CD4-positive, alpha-beta T cell treated with Interleukin-21 for 1 hour (primary cell): ENCODE results near the gene ADA.
A peak's percentile ranks its signal among the peaks of the same experiment; 100 is the strongest.

ENCODE experiments used
- DNase-seq: peaks from one replicate; pipeline ENCODE4 v3.0.0-alpha.2; 2020

ADA gene

DNA sequence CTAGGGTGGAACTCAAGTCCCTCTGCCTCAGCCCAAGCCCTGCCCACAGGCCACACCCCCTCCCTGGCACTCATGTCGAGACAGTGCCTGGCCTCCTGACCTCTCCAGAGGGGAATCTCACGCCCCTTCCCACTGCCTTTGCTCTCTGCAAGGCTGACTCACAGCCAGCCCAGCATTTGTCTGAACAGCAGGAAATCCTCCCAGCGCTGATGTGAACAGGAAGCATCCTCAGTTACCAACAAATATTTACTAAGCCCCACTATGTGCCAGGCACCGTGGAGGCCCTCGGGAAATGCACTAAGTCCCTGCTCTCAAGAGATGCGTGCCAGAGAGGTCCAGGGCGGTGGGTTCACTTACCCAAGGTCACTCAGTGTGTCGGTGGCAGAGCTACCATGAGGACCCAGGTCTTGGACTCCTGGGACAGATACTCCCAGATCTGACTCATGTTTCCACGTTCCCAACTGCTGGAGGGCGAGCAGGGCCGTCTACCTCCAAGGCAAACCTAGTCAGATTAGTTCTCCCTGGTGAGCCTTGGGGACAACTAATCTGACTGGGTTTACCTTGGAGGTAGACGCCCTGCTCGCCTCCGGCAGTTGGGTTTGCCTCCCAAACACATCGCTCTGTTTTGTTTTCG lies 7.8 kb downstream of the ADA start:
- DNase-seq, result peak; percentile 77

GRCh38 chr20:44643154-44643519 lies 8.4 kb downstream of the ADA start:
- no peak for DNase-seq

DNA sequence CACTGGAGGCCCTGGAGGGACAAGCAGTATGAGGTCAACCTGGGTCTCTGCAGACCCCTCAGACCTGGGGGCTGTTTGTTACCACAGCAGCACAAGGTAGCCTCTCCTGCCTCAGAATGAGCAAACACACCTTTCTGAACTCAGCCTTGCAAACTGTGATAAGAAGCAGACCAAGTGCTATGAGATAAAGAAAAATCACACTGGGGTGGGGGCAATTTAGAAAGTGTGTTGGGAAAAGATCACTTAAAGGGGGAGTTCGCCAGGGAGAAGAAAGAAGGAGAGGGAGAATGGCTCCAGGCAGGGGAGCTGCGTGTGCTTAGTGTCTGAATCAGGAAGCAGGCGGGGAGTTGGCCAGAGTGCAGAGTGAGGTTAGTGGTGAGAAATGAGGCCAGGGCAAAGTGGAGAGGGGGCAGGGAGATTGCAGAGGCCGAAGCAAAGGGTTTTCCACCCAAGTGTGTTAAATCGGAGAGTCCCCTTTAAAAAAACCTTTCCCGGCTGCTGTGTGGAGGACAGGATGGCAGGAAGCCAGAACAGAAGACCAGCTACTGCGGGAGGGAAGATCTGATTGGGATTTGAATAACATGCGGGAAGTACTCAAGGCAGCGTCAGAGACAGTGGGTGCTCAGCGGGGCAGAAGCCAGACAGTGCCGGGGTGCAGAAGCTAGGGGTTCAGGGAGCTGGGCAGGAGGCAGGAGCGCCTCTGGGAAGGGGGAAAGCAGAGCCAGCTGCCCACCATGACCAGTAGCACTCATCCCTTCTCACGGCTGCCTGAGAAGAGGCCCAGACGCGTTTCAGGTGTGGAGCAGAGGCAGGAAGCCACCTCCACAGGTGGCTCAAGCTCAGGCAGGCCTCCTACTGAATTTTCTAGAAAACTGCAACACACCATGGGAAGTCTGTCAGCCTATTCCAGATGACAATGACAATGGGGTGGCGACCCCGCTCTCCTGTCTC lies 9.0 kb downstream of the ADA start:
- peak; percentile 51 for DNase-seq

DNA sequence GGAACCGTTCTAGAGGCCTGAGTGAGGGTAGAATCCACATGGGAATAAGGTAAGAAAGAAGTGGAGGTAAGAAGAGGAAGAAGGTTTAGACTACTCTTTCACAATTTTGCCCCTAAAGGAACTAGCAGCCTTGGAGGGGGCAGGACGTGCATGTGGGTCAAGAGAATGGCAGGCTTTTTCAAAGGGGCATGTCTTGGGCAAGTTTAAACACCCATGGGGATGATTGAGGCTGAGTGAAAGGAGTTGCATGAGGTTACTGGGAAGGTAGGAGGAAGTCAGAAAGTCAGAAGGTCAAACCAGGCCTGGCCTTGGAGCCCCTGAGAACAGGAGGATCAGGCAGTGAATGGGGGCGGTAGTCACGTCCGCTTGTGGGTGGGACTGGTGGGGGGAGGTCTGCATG lies 10.2 kb downstream of the ADA start:
- DNase-seq, result no peak

DNA sequence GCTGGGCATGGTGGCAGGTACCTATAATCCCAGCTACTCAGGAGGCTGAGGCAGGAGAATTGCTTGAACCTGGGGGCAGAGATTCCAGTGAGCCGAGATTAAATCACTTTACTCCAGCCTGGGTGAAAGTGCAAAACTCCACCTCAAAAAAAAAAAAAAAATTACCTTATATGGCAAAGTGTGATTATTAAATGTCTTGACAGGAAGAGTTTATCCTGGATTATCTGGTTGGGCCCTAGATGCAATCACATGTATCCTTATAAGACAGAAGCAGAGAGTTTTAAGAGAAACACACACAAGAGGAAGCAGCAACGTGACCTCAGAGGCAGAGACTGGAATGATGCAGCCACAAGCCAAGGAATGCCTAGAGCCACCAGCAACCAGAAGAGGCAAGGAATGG lies 11.0 kb downstream of the ADA start:
- DNase-seq, result no peak

DNA sequence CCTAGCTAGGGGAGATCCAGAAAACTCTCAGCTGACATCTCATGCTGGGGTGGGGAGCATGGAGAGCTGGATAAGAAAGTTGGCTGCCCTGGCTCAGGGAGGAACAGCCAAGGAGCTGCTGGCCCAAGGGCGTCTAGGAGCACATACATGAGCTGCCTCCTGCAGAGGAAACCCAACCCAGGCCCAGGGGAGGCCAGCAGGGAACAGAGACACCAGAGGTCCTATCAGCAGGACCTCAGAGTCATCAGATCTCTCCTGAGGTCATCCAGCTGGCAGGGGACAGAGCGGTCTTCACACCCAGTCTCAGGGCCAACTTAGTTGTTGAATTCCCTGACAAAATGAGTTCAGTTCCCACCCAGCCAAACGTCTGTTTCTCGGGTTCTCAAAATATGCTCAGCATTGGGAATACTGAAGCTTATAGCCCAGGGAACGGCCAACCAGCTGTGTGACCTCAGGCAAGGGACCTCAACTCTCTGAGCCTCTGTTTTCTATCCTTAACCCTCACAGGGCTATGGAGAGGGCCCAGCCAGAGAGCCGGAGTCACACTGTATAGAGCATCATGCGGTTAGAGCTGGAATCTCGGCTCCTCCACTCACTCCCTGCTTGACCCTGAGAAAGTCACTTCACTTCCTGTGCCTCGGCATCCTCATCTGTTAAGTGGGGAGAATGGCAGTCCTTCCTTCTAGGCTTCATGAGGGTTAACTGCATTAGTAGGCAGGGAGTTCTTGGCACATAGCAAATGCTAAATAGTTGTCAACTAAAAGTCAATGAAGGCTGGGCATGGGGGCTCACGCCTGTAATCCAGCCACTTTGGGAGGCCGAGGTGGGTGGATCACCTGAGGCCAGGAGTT lies 13.8 kb downstream of the ADA start:
- no peak for DNase-seq

DNA sequence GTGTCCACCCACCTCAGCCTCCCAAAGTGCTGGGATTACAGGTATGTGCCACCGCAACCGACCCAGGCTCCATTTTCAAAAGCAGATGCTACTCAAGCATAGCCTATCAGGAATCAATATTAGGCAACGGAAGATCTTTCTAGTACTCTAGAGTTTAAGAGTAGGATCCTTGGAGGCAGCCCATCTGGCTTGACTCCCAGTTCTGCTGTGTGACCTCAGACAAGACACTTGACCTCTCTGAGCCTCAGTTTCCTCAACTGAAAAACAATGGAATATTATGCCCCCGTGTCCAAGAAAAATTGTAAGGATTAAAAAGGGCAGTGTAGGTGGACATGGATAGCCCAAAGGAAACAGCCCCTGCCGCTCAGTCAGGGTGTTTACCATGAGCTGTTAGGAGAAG lies 14.5 kb downstream of the ADA start:
- DNase-seq, result no peak

DNA sequence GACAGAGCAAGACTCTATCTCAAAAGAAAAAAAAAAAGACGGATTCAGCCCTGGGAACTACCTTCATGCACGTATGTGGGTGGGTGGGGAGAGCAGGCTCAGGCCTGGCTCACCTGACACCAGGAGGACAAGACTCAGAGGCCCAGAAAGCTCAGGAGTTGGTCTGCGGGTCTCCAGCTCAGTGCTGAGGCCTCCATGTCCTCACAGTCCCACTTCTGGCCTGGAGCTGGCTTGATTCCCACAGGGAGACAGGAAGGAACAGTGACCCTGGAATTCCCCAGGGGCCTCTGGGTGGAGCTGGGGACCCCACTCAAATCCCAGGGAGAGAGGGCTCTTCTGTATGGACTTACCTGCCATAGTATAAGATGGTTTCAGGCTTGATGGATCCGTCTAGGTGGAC lies 15.6 kb downstream of the ADA start:
- no peak for DNase-seq

- DNase-seq, result no peak
These were observed 17.5 kb downstream of the ADA start for GRCh38 chr20:44633872-44634600.

- DNase-seq, result no peak
These were observed 18.2 kb downstream of the ADA start for GRCh38 chr20:44633187-44633810.

DNA sequence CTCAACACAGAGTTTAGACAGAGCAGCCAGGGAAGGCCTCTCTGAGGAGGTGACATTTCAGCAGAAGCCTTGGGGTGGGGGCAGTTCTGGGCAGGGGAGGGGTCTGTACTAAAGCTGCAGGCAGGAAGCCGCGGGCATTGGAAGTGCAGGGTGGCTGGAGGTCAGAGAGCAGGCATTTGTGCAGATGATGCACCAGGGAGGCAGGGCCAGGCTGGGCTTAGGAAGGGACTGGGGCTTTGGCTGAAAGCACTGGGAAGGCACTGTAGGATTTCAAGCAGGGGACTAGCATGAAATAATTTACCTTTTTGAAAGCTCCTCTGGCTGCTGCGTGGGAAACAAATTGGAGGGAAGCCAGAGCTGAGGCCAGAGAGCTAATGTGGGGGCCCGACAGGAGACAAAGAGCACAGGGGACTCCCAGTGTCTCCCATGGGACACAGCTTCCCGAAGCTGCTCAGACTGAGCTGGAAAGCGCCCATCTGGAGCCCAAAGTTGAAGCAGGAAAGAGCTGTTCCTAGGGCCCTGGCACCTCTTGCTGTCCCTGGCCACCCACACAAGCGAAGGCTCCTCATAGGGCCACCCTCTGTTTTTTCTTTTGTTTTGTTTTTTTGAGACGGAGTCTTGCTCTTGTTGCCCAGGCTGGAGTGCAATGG lies 19.3 kb downstream of the ADA start:
- DNase-seq, result no peak

DNA sequence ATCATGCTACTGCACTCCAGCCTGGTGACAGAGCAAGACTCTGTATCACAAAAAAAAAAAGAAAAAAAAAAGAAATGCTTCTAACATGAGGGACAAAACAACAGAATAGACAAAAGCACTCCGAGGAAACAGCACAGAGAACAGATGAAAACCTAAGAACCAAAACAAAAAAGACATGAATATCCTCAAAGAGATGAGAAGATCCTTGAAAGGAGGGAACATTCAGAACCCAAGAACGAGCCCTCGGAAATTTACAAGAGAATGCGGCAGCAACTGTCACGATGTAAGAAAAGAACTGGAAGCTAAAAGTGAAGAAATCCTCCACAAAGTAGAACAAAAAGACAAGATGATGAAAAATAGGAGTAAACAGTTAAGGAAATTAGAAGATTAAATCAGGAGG lies 21.2 kb downstream of the ADA start:
- DNase-seq, result no peak

DNA sequence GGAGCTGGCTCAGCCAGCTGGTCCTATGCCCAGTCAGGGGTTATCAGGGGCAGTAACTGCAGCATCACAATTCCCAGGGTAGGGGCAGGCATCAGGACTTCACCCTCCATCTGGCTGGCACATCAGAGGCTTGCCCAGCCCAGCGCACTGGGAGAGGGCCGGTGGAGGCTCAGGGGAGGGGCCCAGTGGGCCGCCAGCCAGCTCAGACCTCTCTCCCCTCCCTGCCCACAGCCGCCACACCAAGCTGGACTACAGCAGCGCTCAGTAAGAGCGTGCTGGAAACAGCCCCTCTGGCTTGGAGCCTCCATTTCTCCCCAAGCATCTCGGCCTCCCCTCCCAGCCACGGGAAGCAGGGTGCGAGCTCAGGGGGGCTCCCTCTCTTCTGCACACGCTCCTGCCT lies 22.0 kb downstream of the ADA start:
- no peak for DNase-seq

GRCh38 chr20:44629017-44629385 lies 22.5 kb downstream of the ADA start:
- no peak for DNase-seq

GRCh38 chr20:44627364-44628010 lies 24.0 kb downstream of the ADA start:
- DNase-seq, result no peak

- no peak for DNase-seq
These were observed 25.2 kb downstream of the ADA start for GRCh38 chr20:44626278-44626677.

GRCh38 chr20:44625361-44625760 lies 26.1 kb downstream of the ADA start:
- no peak for DNase-seq

GRCh38 chr20:44624743-44625271 lies 26.7 kb downstream of the ADA start:
- no peak for DNase-seq

- no peak for DNase-seq
These were observed 27.3 kb downstream of the ADA start for GRCh38 chr20:44624152-44624551.

- DNase-seq, result no peak
These were observed 28.8 kb downstream of the ADA start for GRCh38 chr20:44622501-44623270.
